Measurements from ENCODE around the gene RNF213. TPM values are rescaled to one million over a fixed set of nuclear protein-coding genes. Genes with fewer than 3 reads are reported as not detected.

The RNF213 gene
- total and polyA plus RNA-seq, 2 of the 8 experiments (the other 6 are each of a cell fraction or from before 2014, with no cell fraction given), result 33.8 to 62.8 TPM

DNA sequence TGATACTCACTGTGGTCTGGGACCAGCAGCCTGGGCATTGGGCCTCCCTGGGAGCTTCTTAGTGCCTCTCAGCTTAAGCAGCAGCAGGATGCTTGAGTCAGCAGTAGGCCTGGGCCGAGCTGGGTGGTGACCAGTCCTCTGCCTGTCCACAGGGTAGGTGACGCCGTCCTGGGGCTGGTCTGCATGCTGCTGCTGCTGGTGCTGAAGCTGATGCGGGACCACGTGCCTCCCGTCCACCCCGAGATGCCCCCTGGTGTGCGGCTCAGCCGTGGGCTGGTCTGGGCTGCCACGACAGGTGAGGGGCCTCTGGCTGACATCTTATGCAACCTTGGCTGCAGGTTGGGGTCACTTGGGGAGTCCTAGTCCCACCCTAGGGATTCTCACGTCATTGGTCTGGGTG lies 33.0 kb upstream of the RNF213 start:
- H3K79me2 ChIP-seq (ENCODE audit: control insufficient read depth in 1 of 2, insufficient read depth in 2 of 2, low read length in 2 of 2), result no peaks in the 10 kb centered on the region
- CTCF ChIA-PET (ENCODE audit: partially characterized antibody), result interaction anchor here (0.9 to 3.5 kb wide), 5 partner anchors 20 to 124 kb away, joined by 3 to 19 read pairs (median 4); no protein-coding TSS in a partner anchor
- no peak overlapping the region for H2BK15ac ChIP-seq (ENCODE audit: low read length)

More for the DNA sequence above, 33.0 kb upstream of the RNF213 start:
- H4K8ac ChIP-seq (ENCODE audit: extremely low read depth, insufficient read depth, low read length), result no peak overlapping the region
- peaks cover 0 to 6% of the 10 kb centered on the region in 2 experiments; a peak in 1 of 4 replicates for H3K9me3 ChIP-seq (ENCODE audit: insufficient read depth in 2 of 2, low read depth in 1 of 2, low read length in 1 of 2)
- FAIRE-seq (no peak), DNase-seq (ENCODE audit: low read depth in 1 of 2, low spot score in 2 of 2) (no peak)
- no peak overlapping the region for H3K23ac ChIP-seq (ENCODE audit: insufficient read length)
- H2BK20ac ChIP-seq (ENCODE audit: low read length), result no peak overlapping the region
- no peaks in the 10 kb centered on the region for H3K27me3 ChIP-seq (replicated peaks in 1 of 4; ENCODE audit: control insufficient read depth in 3 of 4, extremely low read depth in 1 of 4, insufficient read depth in 3 of 4, low read length in 3 of 4)
- no peak overlapping the region for H2AK5ac ChIP-seq (ENCODE audit: low read depth, low read length)
- WGBS, 2 experiments (ENCODE audit: extremely low coverage in 1 of 2, insufficient coverage in 1 of 2, insufficient read length in 1 of 2, insufficient replicate concordance in 2 of 2, low coverage in 1 of 2, low lambda C conversion rate in 2 of 2, missing lambda C conversion rate in 1 of 2), result 94% methylated on average over 11 of the region's 11 CpGs; no CpG with 5 or more reads in 1 of the 2 experiments
- POLR2A ChIA-PET (ENCODE audit: partially characterized antibody), result interaction anchor here (1.0 to 4.6 kb wide), 2 partner anchors 16 to 34 kb away, joined by 3 to 19 read pairs; partner anchors contain the start of gene RNF213
- no peak overlapping the region for H3K18ac ChIP-seq (ENCODE audit: extremely low read depth, low read length)
- no peak overlapping the region for H3K4me3 ChIP-seq (ENCODE audit: extremely low read depth in 1 of 4, insufficient read depth in 2 of 4, low read depth in 3 of 4, low read length in 4 of 4)
- H3K36me3 ChIP-seq (ENCODE audit: control insufficient read depth in 2 of 4, insufficient read depth in 4 of 4, low read length in 3 of 4), result peaks cover 0 to 6% (median 1%) of the 10 kb centered on the region in 4 experiments; a peak in 2 of 8 replicates
- H3K4me1 ChIP-seq (replicated peaks in 1 of 4; ENCODE audit: control insufficient read depth in 3 of 4, insufficient read depth in 4 of 4, low read length in 3 of 4), result peaks cover 0 to 16% (median 6%) of the 10 kb centered on the region in 4 experiments; a peak in 6 of 7 replicates
- H3K9ac ChIP-seq (replicated peaks in 1 of 4; ENCODE audit: extremely low read depth in 1 of 4, low read depth in 3 of 4, low read length in 3 of 4), result no peak overlapping the region
- TF ChIP-seq CHD1 (IDR thresholded peaks at IDR 0.05; ENCODE audit: low read depth, low read length) (no peak), HDAC2 (IDR thresholded peaks at IDR 0.05; ENCODE audit: borderline replicate concordance in 1 of 2, low read depth in 2 of 2, low read length in 2 of 2) (no peak), NANOG (IDR thresholded peaks at IDR 0.05; ENCODE audit: insufficient read depth, low read depth, low read length, poor library complexity, severe bottlenecking) (no peak), CBX5 (IDR thresholded peaks at IDR 0.05; ENCODE audit: low read depth, low read length) (no peak), POLR2AphosphoS5 (IDR thresholded peaks at IDR 0.05; ENCODE audit: low read depth, low read length) (no peak)
- TF ChIP-seq, protein P1, sequence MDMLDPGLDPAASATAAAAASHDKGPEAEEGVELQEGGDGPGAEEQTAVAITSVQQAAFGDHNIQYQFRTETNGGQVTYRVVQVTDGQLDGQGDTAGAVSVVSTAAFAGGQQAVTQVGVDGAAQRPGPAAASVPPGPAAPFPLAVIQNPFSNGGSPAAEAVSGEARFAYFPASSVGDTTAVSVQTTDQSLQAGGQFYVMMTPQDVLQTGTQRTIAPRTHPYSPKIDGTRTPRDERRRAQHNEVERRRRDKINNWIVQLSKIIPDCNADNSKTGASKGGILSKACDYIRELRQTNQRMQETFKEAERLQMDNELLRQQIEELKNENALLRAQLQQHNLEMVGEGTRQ (IDR thresholded peaks at IDR 0.05; ENCODE audit: low read length), result no peak
- H3K4me2 ChIP-seq (ENCODE audit: insufficient read depth in 1 of 2, low read depth in 2 of 2, low read length in 2 of 2), result no peak overlapping the region
- no peak overlapping the region for H2BK120ac ChIP-seq (replicated peaks; ENCODE audit: low read depth, low read length)
- H2BK12ac ChIP-seq (ENCODE audit: low read depth, low read length), result no peak overlapping the region
- H2AFZ ChIP-seq (ENCODE audit: low read length), result no peak overlapping the region
- H4K5ac ChIP-seq (ENCODE audit: insufficient read length, low read depth, low read length), result no peak overlapping the region
- no peak overlapping the region for H3K27ac ChIP-seq (ENCODE audit: low read depth, low read length)
- no peak overlapping the region for H2BK5ac ChIP-seq (ENCODE audit: low read depth, low read length)
- H3K23me2 ChIP-seq (ENCODE audit: low read depth, low read length), result peaks cover 3% of the 10 kb centered on the region; the same call in 1 of the 2 replicates
- H3K14ac ChIP-seq (ENCODE audit: insufficient read length), result no peak overlapping the region
- H3K4ac ChIP-seq (replicated peaks; ENCODE audit: insufficient read length, low read depth, low read length), result no peak overlapping the region
- H4K91ac ChIP-seq (replicated peaks; ENCODE audit: insufficient read length, low read length), result no peak overlapping the region
- no peak overlapping the region for H3K56ac ChIP-seq (replicated peaks; ENCODE audit: insufficient read length, low read depth, low read length)
- peaks cover 2% of the 10 kb centered on the region in 2 experiments for H4K20me1 ChIP-seq (replicated peaks in 1 of 2; ENCODE audit: control insufficient read depth in 1 of 2, insufficient read depth in 2 of 2, low read length in 2 of 2)
- H3K79me1 ChIP-seq (ENCODE audit: low read depth, low read length), result 0 out of 2 replicates have a peak, but pooled peaks cover 2% of the 10 kb centered on the region

All from H1 (cell line).